Measurements from ENCODE around the gene OLIG3.

Gene OLIG3

GRCh38 chr6:137465378-137466009 lies 28.7 kb downstream of the OLIG3 start:
- H2AFZ ChIP-seq (ENCODE audit: low read depth, low read length), result no peak overlapping the region
- no peaks in the 10 kb centered on the region for H3K9me3 ChIP-seq (ENCODE audit: insufficient read depth, low read length, severe bottlenecking)
- no peaks in the 10 kb centered on the region for H3K4me1 ChIP-seq (ENCODE audit: insufficient read depth, low read length)
- DNase-seq (no peak), ATAC-seq (ENCODE audit: insufficient read depth, low read depth) (peak; percentile 58; the same call in 2 of the 3 replicates)
- no peak overlapping the region for H3K4me2 ChIP-seq (ENCODE audit: insufficient read depth, low read length)
- no peaks in the 10 kb centered on the region for H3K27me3 ChIP-seq (ENCODE audit: insufficient read depth, low read length, poor library complexity)
- H3K79me2 ChIP-seq (ENCODE audit: insufficient read depth, low read length), result no peaks in the 10 kb centered on the region
- no peaks in the 10 kb centered on the region for H4K20me1 ChIP-seq (ENCODE audit: insufficient read depth, low read length)
- H3K27ac ChIP-seq (ENCODE audit: low read length), result no peak overlapping the region
- no peak overlapping the region for H3K9ac ChIP-seq (ENCODE audit: low read depth, low read length)
- no peak overlapping the region for H3K4me3 ChIP-seq (ENCODE audit: low read depth in 1 of 2, low read length in 2 of 2)
- TF ChIP-seq CTCF (IDR thresholded peaks at IDR 0.05; ENCODE audit: borderline replicate concordance, extremely low read depth, low read length, poor library complexity, severe bottlenecking) (no peak), EZH2 (IDR thresholded peaks at IDR 0.05; ENCODE audit: borderline replicate concordance, low read depth, low read length, severe bottlenecking) (no peak)
- no peaks in the 10 kb centered on the region for H3K36me3 ChIP-seq (ENCODE audit: insufficient read depth, low read length)

- TF ChIP-seq EZH2 (IDR thresholded peaks at IDR 0.05; ENCODE audit: borderline replicate concordance, low read depth, low read length, severe bottlenecking) (no peak), CTCF (IDR thresholded peaks at IDR 0.05; ENCODE audit: borderline replicate concordance, extremely low read depth, low read length, poor library complexity, severe bottlenecking) (no peak)
- no peaks in the 10 kb centered on the region for H3K9me3 ChIP-seq (ENCODE audit: insufficient read depth, low read length, severe bottlenecking)
- no peaks in the 10 kb centered on the region for H3K27me3 ChIP-seq (ENCODE audit: insufficient read depth, low read length, poor library complexity)
- no peaks in the 10 kb centered on the region for H4K20me1 ChIP-seq (ENCODE audit: insufficient read depth, low read length)
- DNase-seq (no peak), ATAC-seq (ENCODE audit: insufficient read depth, low read depth) (no peak)
- H3K4me2 ChIP-seq (ENCODE audit: insufficient read depth, low read length), result no peak overlapping the region
- no peak overlapping the region for H3K4me3 ChIP-seq (ENCODE audit: low read depth in 1 of 2, low read length in 2 of 2)
- H3K4me1 ChIP-seq (ENCODE audit: insufficient read depth, low read length), result no peaks in the 10 kb centered on the region
- H3K9ac ChIP-seq (ENCODE audit: low read depth, low read length), result no peak overlapping the region
- no peaks in the 10 kb centered on the region for H3K36me3 ChIP-seq (ENCODE audit: insufficient read depth, low read length)
- H3K27ac ChIP-seq (ENCODE audit: low read length), result no peak overlapping the region
- H2AFZ ChIP-seq (ENCODE audit: low read depth, low read length), result no peak overlapping the region
- no peaks in the 10 kb centered on the region for H3K79me2 ChIP-seq (ENCODE audit: insufficient read depth, low read length)
Observed at GRCh38 chr6:137452333-137452894, 41.8 kb downstream of the OLIG3 start.

GRCh38 chr6:137443901-137444300 lies 50.3 kb downstream of the OLIG3 start:
- peak; percentile 10 for TF ChIP-seq CTCF (IDR thresholded peaks at IDR 0.05; ENCODE audit: borderline replicate concordance, extremely low read depth, low read length, poor library complexity, severe bottlenecking)
- no peak for TF ChIP-seq EZH2 (IDR thresholded peaks at IDR 0.05; ENCODE audit: borderline replicate concordance, low read depth, low read length, severe bottlenecking)
- Histone ChIP-seq H3K4me3 (ENCODE audit: low read depth in 1 of 2, low read length in 2 of 2) (no peak overlapping the region), H2AFZ (ENCODE audit: low read depth, low read length) (no peak overlapping the region), H3K9ac (ENCODE audit: low read depth, low read length) (no peak overlapping the region), H3K9me3 (ENCODE audit: insufficient read depth, low read length, severe bottlenecking) (peaks cover 7% of the 10 kb centered on the region), H3K4me1 (ENCODE audit: insufficient read depth, low read length) (no peaks in the 10 kb centered on the region), H3K36me3 (ENCODE audit: insufficient read depth, low read length) (no peaks in the 10 kb centered on the region), H3K27ac (ENCODE audit: low read length) (no peak overlapping the region), H3K4me2 (ENCODE audit: insufficient read depth, low read length) (no peak overlapping the region), H4K20me1 (ENCODE audit: insufficient read depth, low read length) (no peaks in the 10 kb centered on the region), H3K27me3 (ENCODE audit: insufficient read depth, low read length, poor library complexity) (no peaks in the 10 kb centered on the region), H3K79me2 (ENCODE audit: insufficient read depth, low read length) (no peaks in the 10 kb centered on the region)
- ATAC-seq (ENCODE audit: insufficient read depth, low read depth), result no peak
- DNase-seq, result no peak

All from DND-41 (cell line).